A549 (cell line): ENCODE data around the gene ANKRD11.
"Not testable (repeated sequence)": the region's sequence is repeated elsewhere in the genome, so short reads cannot be mapped to it uniquely, and the experiment has no call there.

Experiments used
- CHD2 ChIP-seq: fragments of 150-350 bp; IDR thresholded peaks from 2 replicates; pipeline ENCODE4 v1.6.1; 2014; ENCODE audit warnings: low read length; ENCODE audit not compliant: partially characterized antibody
- CTCF ChIP-seq: fragments of >200 bp; sonication (Bioruptor Twin); formaldehyde crosslinking; IDR thresholded peaks from 3 replicates; pipeline ENCODE4 v1.5.1; 2016
- E2F6 ChIP-seq: IDR thresholded peaks from 2 replicates; pipeline ENCODE4 v1.6.1; 2012; ENCODE audit warnings: low read depth, borderline replicate concordance
- ELK1 ChIP-seq: fragments of 150-350 bp; IDR thresholded peaks from 2 replicates; pipeline ENCODE4 v1.6.1; 2014; ENCODE audit warnings: low read depth, mild to moderate bottlenecking, low read length
- HDAC2 ChIP-seq: fragments of 200-600 bp; sonication (generic); IDR thresholded peaks from 2 replicates; pipeline ENCODE4 v1.6.1; 2016
- JUN ChIP-seq, 2 experiments: fragments of >200 bp; sonication (Bioruptor Twin); formaldehyde crosslinking; IDR thresholded peaks; 2 replicates in 1 of 2; 3 replicates in 1 of 2; pipeline ENCODE4 v1.6.1; 2016 to 2017
- POLR2A ChIP-seq: IDR thresholded peaks from 2 replicates; pipeline ENCODE4 v1.6.1; 2012; ENCODE audit warnings: mild to moderate bottlenecking, low read length
- POLR2AphosphoS2 ChIP-seq: conservative IDR thresholded peaks from 2 replicates; pipeline ENCODE4 v1.6.1; 2012; ENCODE audit warnings: low read length, improper control_type of control experiment, inconsistent platforms
- RAD21 ChIP-seq, 2 experiments: fragments of >200 bp in 1 of 2; sonication (Bioruptor Twin) in 1 of 2; formaldehyde crosslinking in 1 of 2; IDR thresholded peaks in 1 of 2; conservative IDR thresholded peaks in 1 of 2; 2 replicates in 1 of 2; 3 replicates in 1 of 2; pipeline ENCODE4 v1.6.1; 2012 to 2018; ENCODE audit warnings: inconsistent platforms in 1 of 2
- RARB ChIP-seq: fragments of 250-450 bp; sonication (Bioruptor Pico); IDR thresholded peaks from 2 replicates; pipeline ENCODE4 v1.8.0; 2021; ENCODE audit warnings: mild to moderate bottlenecking, moderate library complexity
- REST ChIP-seq: fragments of 200-600 bp; sonication (generic); IDR thresholded peaks from 2 replicates; pipeline ENCODE4 v1.6.1; 2016; ENCODE audit warnings: antibody characterized with exemption, mild to moderate bottlenecking, moderate library complexity
- RFX5 ChIP-seq: fragments of 450-650 bp; IDR thresholded peaks from 2 replicates; pipeline ENCODE4 v1.7.1; 2014; ENCODE audit warnings: antibody characterized with exemption, mild to moderate bottlenecking, moderate library complexity

- TF ChIP-seq POLR2AphosphoS2; CHD2; CTCF; RFX5; POLR2A; RAD21 (conservative IDR thresholded peaks at IDR 0.05 in 1 of 2, IDR thresholded peaks at IDR 0.05 in 1 of 2); E2F6; HDAC2; ELK1; JUN (IDR thresholded peaks at IDR 0.05); REST; RARB (CRISPR knock-in tag): not testable (repeated sequence)
Observed at GRCh38 chr16:89461890-89462289, 28.5 kb downstream of the ANKRD11 start.
